CD4-positive, alpha-beta T cell (primary cell): Measurements from ENCODE around the gene IZUMO2. TPM values are rescaled to one million over a fixed set of nuclear protein-coding genes. Genes with fewer than 3 reads are reported as not detected.

ENCODE experiments used
- ATAC-seq: fragments of 200-7000 bp; cut with Tn5 transposase; one replicate; pipeline ENCODE4 v1.10.0; 2022; ENCODE audit warnings: mild to moderate bottlenecking; ENCODE audit not compliant: poor library complexity
- CTCF ChIA-PET: fragments of 350-600 bp; sonication (Branson Sonifier 250); formaldehyde crosslinking; loops from one replicate; lab custom pipeline; 2021; ENCODE audit warnings: antibody characterized with exemption, inconsistent platforms; lab: Charles Lee
- POLR2A ChIA-PET: fragments of 350-600 bp; sonication (Branson Sonifier 250); formaldehyde crosslinking; loops from one replicate; lab custom pipeline; 2021; ENCODE audit warnings: antibody characterized with exemption, inconsistent platforms; lab: Charles Lee
- DNase-seq, 14 experiments: peaks; one replicate each; pipeline ENCODE4 v3.0.0-alpha.2; 2013 to 2020; ENCODE audit warnings: mixed read lengths in 2 of 14
- H3K27ac ChIP-seq, 2 donors: one replicate each; pipeline versions ENCODE4 v1.5.1 to v1.7.0; 2013; ENCODE audit warnings: low read length in 2 of 2, low read depth in 1 of 2, mild to moderate bottlenecking in 1 of 2
- H3K27me3 ChIP-seq, 2 experiments: 1 replicate in 1 of 2; 2 replicates in 1 of 2; pipeline versions ENCODE4 v1.6.1 to v1.7.0; 2013; ENCODE audit warnings: low read length in 2 of 2, control low read depth in 1 of 2, mild to moderate bottlenecking in 1 of 2, moderate library complexity in 1 of 2; ENCODE audit not compliant: insufficient read depth in 2 of 2, control insufficient read depth in 1 of 2
- H3K36me3 ChIP-seq: one replicate; pipeline ENCODE4 v1.6.1; 2013; ENCODE audit warnings: low read length, control low read depth; ENCODE audit not compliant: insufficient read depth
- H3K4me1 ChIP-seq: one replicate; pipeline ENCODE4 v1.6.1; 2013; ENCODE audit warnings: low read length, control low read depth; ENCODE audit not compliant: insufficient read depth
- H3K4me3 ChIP-seq: one replicate; pipeline ENCODE4 v1.5.1; 2013; ENCODE audit warnings: mild to moderate bottlenecking, low read length, moderate library complexity
- H3K9me3 ChIP-seq, 2 experiments: 1 replicate in 1 of 2; 2 replicates in 1 of 2; pipeline versions ENCODE4 v1.6.1 to v1.7.0; 2013; ENCODE audit warnings: low read length in 2 of 2, mild to moderate bottlenecking in 2 of 2, control low read depth in 1 of 2, moderate library complexity in 1 of 2; ENCODE audit not compliant: control insufficient read depth in 1 of 2, insufficient read depth in 1 of 2
- H3K27ac Mint-ChIP-seq: one replicate; pipeline ENCODE4 v1.8.0; 2020; ENCODE audit warnings: mixed read lengths
- H3K27me3 Mint-ChIP-seq: one replicate; pipeline ENCODE4 v1.8.0; 2021; ENCODE audit warnings: mixed read lengths
- H3K36me3 Mint-ChIP-seq: one replicate; pipeline ENCODE4 v1.8.0; 2021; ENCODE audit warnings: low read depth, mixed read lengths
- H3K4me1 Mint-ChIP-seq: one replicate; pipeline ENCODE4 v1.8.0; 2021; ENCODE audit warnings: low read depth, mixed read lengths
- H3K4me3 Mint-ChIP-seq: one replicate; pipeline ENCODE4 v1.8.0; 2020; ENCODE audit warnings: mild to moderate bottlenecking, mixed read lengths
- H3K9me3 Mint-ChIP-seq: one replicate; pipeline ENCODE4 v1.8.0; 2020; ENCODE audit warnings: mixed read lengths
- CTCF ChIP-seq: fragments of 200-600 bp; IDR thresholded peaks from one replicate; pipeline ENCODE4 v1.8.0; 2022; ENCODE audit warnings: antibody characterized with exemption, mild to moderate bottlenecking
- intact Hi-C, 2 experiments: fragments of 100-400 bp; cut with DNase I in 1 of 2; cut with micrococcal nuclease in 1 of 2; formaldehyde crosslinking; loops; one replicate each; pipeline versions ENCODE4 v1.15.1 to v1.9.0; 2023 to 2025; cut with DNase I, micrococcal nuclease
- total RNA-seq, 174 experiments: library from RNA in 2 of 174; stranded (reverse) in 2 of 174; gene quantifications; one replicate each; pipeline ENCODE4 v1.2.3 and lab custom pipeline; 2021 to 2026

The IZUMO2 gene
- total RNA-seq, 2 experiments from 2014 or later, result not detected

- Histone ChIP-seq H3K27me3 (peaks cover 37 to 44% of the 10 kb centered on the region in 2 experiments), H3K36me3 (no peaks in the 10 kb centered on the region), H3K27ac (no peak overlapping the region), H3K4me3 (no peak overlapping the region), H3K4me1 (peaks cover 5% of the 10 kb centered on the region), H3K9me3 (peaks cover 0 to 14% of the 10 kb centered on the region in 2 experiments)
- H3K27ac Mint-ChIP-seq, result no peak overlapping the region
- ATAC-seq (no peak), DNase-seq (no peak)
- H3K36me3 Mint-ChIP-seq, result no peaks in the 10 kb centered on the region
- POLR2A ChIA-PET, result no interaction called here
- H3K4me1 Mint-ChIP-seq, result no peaks in the 10 kb centered on the region
- no peaks in the 10 kb centered on the region for H3K9me3 Mint-ChIP-seq
- no peak for TF ChIP-seq CTCF
- no peak overlapping the region for H3K4me3 Mint-ChIP-seq
- CTCF ChIA-PET, result no interaction called here
- intact Hi-C loops, result no loop called here
- peaks cover 63% of the 10 kb centered on the region for H3K27me3 Mint-ChIP-seq
Measured at GRCh38 chr19:50199259-50199555, 36.1 kb upstream of the IZUMO2 start.

- H3K9me3 ChIP-seq, result peaks cover 0 to 12% of the 10 kb centered on the region in 2 experiments
- H3K27ac ChIP-seq, result no peak overlapping the region
- ChIA-PET CTCF (no interaction called here), POLR2A (no interaction called here)
- no peaks in the 10 kb centered on the region for H3K4me1 Mint-ChIP-seq
- H3K4me3 Mint-ChIP-seq, result no peak overlapping the region
- peaks cover 57% of the 10 kb centered on the region for H3K27me3 Mint-ChIP-seq
- TF ChIP-seq CTCF, result no peak
- intact Hi-C loops, result no loop called here
- no peak for ATAC-seq
- H3K36me3 Mint-ChIP-seq, result no peaks in the 10 kb centered on the region
- H3K36me3 ChIP-seq, result no peaks in the 10 kb centered on the region
- H3K4me1 ChIP-seq, result peaks cover 2% of the 10 kb centered on the region
- no peak for DNase-seq
- no peak overlapping the region for H3K4me3 ChIP-seq
- no peaks in the 10 kb centered on the region for H3K9me3 Mint-ChIP-seq
- peaks cover 32 to 39% of the 10 kb centered on the region in 2 experiments for H3K27me3 ChIP-seq
- H3K27ac Mint-ChIP-seq, result no peak overlapping the region
Measured at GRCh38 chr19:50198431-50199258, 35.6 kb upstream of the IZUMO2 start.

- Mint-ChIP-seq H3K27me3 (peaks cover 60% of the 10 kb centered on the region), H3K9me3 (no peaks in the 10 kb centered on the region), H3K36me3 (no peaks in the 10 kb centered on the region), H3K27ac (no peak overlapping the region), H3K4me1 (no peaks in the 10 kb centered on the region), H3K4me3 (no peak overlapping the region)
- H3K4me1 ChIP-seq, result no peaks in the 10 kb centered on the region
- peaks cover 24 to 26% of the 10 kb centered on the region in 2 experiments for H3K27me3 ChIP-seq
- no peak for TF ChIP-seq CTCF
- intact Hi-C loops, result no loop called here
- ATAC-seq (no peak), DNase-seq (no peak)
- no peak overlapping the region for H3K27ac ChIP-seq
- H3K9me3 ChIP-seq, result peaks cover 0 to 3% of the 10 kb centered on the region in 2 experiments
- ChIA-PET CTCF (no interaction called here), POLR2A (no interaction called here)
- no peak overlapping the region for H3K4me3 ChIP-seq
- no peaks in the 10 kb centered on the region for H3K36me3 ChIP-seq
Measured at GRCh38 chr19:50197348-50197747, 34.3 kb upstream of the IZUMO2 start.
